ENCODE results near the gene PYGO1. TPM values are rescaled to one million over a fixed set of nuclear protein-coding genes. Genes with fewer than 3 reads are reported as not detected.

The PYGO1 gene
- total RNA-seq, 1 donor from 2014 or later: 5.5 TPM

DNA sequence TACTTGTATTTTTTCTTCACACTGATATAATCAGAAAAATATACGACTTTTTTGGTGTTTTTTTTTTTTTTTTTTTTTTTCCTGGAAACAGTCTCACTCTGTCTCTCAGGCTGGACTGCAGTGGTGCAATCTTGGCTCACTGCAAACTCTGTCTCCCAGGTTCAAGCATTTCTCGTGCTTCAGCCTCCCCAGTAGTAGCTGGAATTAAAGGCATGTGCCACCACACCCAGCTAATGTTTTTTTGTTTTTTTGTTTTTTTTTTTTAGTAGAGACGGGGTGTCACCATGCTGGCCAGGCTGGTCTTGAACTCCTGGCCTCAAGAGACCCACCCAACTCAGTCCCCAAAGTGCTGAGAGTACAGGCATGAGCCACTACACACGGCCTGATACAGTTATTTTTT, 59.3 kb downstream of the PYGO1 start:
- Histone ChIP-seq H3K4me2 (ENCODE audit: low read length) (no peak overlapping the region), H3K27me3 (ENCODE audit: insufficient read depth, low read length) (peaks cover 3% of the 10 kb centered on the region), H4K20me1 (ENCODE audit: insufficient read depth, low read length) (no peaks in the 10 kb centered on the region), H3K9ac (ENCODE audit: low read length) (no peak overlapping the region), H3K9me3 (ENCODE audit: insufficient read depth, low read depth, low read length) (no peaks in the 10 kb centered on the region), H3K27ac (ENCODE audit: low read depth, low read length) (no peak overlapping the region), H3K4me3 (ENCODE audit: insufficient read depth, low read depth, low read length) (no peak overlapping the region), H3K36me3 (ENCODE audit: insufficient read depth, low read length) (no peaks in the 10 kb centered on the region), H3K4me1 (ENCODE audit: insufficient read depth, low read length) (peaks cover 2% of the 10 kb centered on the region), H2AFZ (ENCODE audit: low read depth, low read length) (no peak overlapping the region), H3K79me2 (ENCODE audit: insufficient read depth, low read length) (no peaks in the 10 kb centered on the region)
- Mint-ChIP-seq H3K4me3 (ENCODE audit: unreplicated experiment) (no peak overlapping the region), H3K9me3 (ENCODE audit: unreplicated experiment) (peaks cover 3% of the 10 kb centered on the region), H3K27me3 (ENCODE audit: low read depth, unreplicated experiment) (no peaks in the 10 kb centered on the region), H3K4me1 (ENCODE audit: low read depth, unreplicated experiment) (peaks cover 5% of the 10 kb centered on the region), H3K36me3 (ENCODE audit: low read depth, unreplicated experiment) (no peaks in the 10 kb centered on the region), H3K27ac (ENCODE audit: unreplicated experiment) (no peak overlapping the region)
- FAIRE-seq: no peak
- no peak for DNase-seq (ENCODE audit: low read depth)
- TF ChIP-seq EZH2 (IDR thresholded peaks at IDR 0.05; ENCODE audit: insufficient read depth, low read length): no peak
- TF ChIP-seq, protein P1, sequence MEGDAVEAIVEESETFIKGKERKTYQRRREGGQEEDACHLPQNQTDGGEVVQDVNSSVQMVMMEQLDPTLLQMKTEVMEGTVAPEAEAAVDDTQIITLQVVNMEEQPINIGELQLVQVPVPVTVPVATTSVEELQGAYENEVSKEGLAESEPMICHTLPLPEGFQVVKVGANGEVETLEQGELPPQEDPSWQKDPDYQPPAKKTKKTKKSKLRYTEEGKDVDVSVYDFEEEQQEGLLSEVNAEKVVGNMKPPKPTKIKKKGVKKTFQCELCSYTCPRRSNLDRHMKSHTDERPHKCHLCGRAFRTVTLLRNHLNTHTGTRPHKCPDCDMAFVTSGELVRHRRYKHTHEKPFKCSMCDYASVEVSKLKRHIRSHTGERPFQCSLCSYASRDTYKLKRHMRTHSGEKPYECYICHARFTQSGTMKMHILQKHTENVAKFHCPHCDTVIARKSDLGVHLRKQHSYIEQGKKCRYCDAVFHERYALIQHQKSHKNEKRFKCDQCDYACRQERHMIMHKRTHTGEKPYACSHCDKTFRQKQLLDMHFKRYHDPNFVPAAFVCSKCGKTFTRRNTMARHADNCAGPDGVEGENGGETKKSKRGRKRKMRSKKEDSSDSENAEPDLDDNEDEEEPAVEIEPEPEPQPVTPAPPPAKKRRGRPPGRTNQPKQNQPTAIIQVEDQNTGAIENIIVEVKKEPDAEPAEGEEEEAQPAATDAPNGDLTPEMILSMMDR (IDR thresholded peaks at IDR 0.05; ENCODE audit: insufficient read depth, low read depth, low read length): no peak

DNA sequence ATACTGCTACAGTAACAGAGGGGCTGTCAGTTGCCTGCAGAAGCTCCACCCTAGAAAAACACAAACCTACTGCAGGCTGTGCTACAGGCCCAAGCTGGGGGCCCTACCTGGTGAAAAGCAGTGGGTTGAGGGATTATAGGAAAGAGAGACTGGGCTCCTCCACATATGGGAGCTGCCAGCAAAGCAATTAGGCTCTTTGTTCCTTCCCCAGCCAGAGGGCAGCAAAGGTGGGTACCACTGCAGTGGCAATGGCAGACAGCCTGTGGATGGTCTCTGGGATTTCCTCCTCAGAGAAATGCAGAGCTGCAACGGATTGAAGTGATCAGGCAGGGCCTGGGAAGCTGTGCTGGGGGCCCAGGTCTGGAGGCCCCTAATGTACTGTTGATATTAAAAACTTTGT, 61.0 kb downstream of the PYGO1 start:
- H3K27me3 ChIP-seq (ENCODE audit: insufficient read depth, low read length): peaks cover 3% of the 10 kb centered on the region
- H3K4me3 ChIP-seq (ENCODE audit: insufficient read depth, low read depth, low read length): no peak overlapping the region
- H3K4me2 ChIP-seq (ENCODE audit: low read length): no peak overlapping the region
- no peak overlapping the region for H3K4me3 Mint-ChIP-seq (ENCODE audit: unreplicated experiment)
- DNase-seq (ENCODE audit: low read depth): no peak
- peaks cover 3% of the 10 kb centered on the region for H3K9me3 Mint-ChIP-seq (ENCODE audit: unreplicated experiment)
- no peaks in the 10 kb centered on the region for H3K36me3 Mint-ChIP-seq (ENCODE audit: low read depth, unreplicated experiment)
- no peaks in the 10 kb centered on the region for H4K20me1 ChIP-seq (ENCODE audit: insufficient read depth, low read length)
- H3K4me1 ChIP-seq (ENCODE audit: insufficient read depth, low read length): peaks cover 2% of the 10 kb centered on the region
- H3K9me3 ChIP-seq (ENCODE audit: insufficient read depth, low read depth, low read length): no peaks in the 10 kb centered on the region
- H3K79me2 ChIP-seq (ENCODE audit: insufficient read depth, low read length): no peaks in the 10 kb centered on the region
- peak overlapping the region; percentile 93 for H2AFZ ChIP-seq (ENCODE audit: low read depth, low read length)
- H3K9ac ChIP-seq (ENCODE audit: low read length): no peak overlapping the region
- H3K27me3 Mint-ChIP-seq (ENCODE audit: low read depth, unreplicated experiment): peaks cover 5% of the 10 kb centered on the region
- FAIRE-seq: no peak
- H3K27ac ChIP-seq (ENCODE audit: low read depth, low read length): no peak overlapping the region
- H3K36me3 ChIP-seq (ENCODE audit: insufficient read depth, low read length): no peaks in the 10 kb centered on the region
- no peak for TF ChIP-seq EZH2 (IDR thresholded peaks at IDR 0.05; ENCODE audit: insufficient read depth, low read length)
- TF ChIP-seq, protein P1 (IDR thresholded peaks at IDR 0.05; ENCODE audit: insufficient read depth, low read depth, low read length): no peak
- peaks cover 5% of the 10 kb centered on the region for H3K4me1 Mint-ChIP-seq (ENCODE audit: low read depth, unreplicated experiment)
- H3K27ac Mint-ChIP-seq (ENCODE audit: unreplicated experiment): no peak overlapping the region

DNA sequence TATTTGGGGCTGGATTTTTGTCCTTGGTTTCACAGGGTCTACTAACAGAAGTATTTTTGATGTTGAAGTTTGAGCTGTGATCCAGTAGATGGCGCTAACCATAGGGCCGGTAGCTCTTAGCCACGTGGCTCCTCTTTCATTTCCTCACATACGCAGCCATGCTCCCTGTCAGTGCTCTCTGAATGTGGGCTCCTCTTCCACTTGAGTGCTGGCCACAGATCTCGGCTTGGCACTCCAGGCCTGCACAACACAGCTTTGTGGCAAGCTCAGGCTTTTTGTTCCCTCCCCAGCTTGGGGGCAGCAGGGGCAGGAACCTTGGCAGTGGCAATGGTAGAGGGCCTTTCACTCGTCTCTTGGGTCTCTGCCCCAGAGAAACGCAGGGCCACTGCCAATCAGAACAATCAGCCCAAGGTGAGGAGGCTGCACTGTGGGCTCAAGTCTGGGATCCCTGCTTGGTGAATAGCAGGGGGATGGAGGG, 61.5 kb downstream of the PYGO1 start:
- peak; percentile 13 for FAIRE-seq
- peak overlapping the region; percentile 93 for H2AFZ ChIP-seq (ENCODE audit: low read depth, low read length)

More for the DNA sequence above, 61.5 kb downstream of the PYGO1 start:
- Mint-ChIP-seq H3K27ac (ENCODE audit: unreplicated experiment) (no peak overlapping the region), H3K36me3 (ENCODE audit: low read depth, unreplicated experiment) (no peaks in the 10 kb centered on the region), H3K4me3 (ENCODE audit: unreplicated experiment) (no peak overlapping the region), H3K9me3 (ENCODE audit: unreplicated experiment) (peaks cover 3% of the 10 kb centered on the region), H3K4me1 (ENCODE audit: low read depth, unreplicated experiment) (peaks cover 5% of the 10 kb centered on the region), H3K27me3 (ENCODE audit: low read depth, unreplicated experiment) (peaks cover 5% of the 10 kb centered on the region)
- Histone ChIP-seq H3K36me3 (ENCODE audit: insufficient read depth, low read length) (no peaks in the 10 kb centered on the region), H3K79me2 (ENCODE audit: insufficient read depth, low read length) (no peaks in the 10 kb centered on the region), H3K9ac (ENCODE audit: low read length) (no peak overlapping the region), H4K20me1 (ENCODE audit: insufficient read depth, low read length) (no peaks in the 10 kb centered on the region), H3K27ac (ENCODE audit: low read depth, low read length) (no peak overlapping the region), H3K4me3 (ENCODE audit: insufficient read depth, low read depth, low read length) (no peak overlapping the region), H3K4me1 (ENCODE audit: insufficient read depth, low read length) (peaks cover 2% of the 10 kb centered on the region), H3K4me2 (ENCODE audit: low read length) (peak overlapping the region; percentile 27), H3K9me3 (ENCODE audit: insufficient read depth, low read depth, low read length) (no peaks in the 10 kb centered on the region), H3K27me3 (ENCODE audit: insufficient read depth, low read length) (peaks cover 3% of the 10 kb centered on the region)
- TF ChIP-seq, protein P1 (IDR thresholded peaks at IDR 0.05; ENCODE audit: insufficient read depth, low read depth, low read length): peak; percentile 69
- no peak for TF ChIP-seq EZH2 (IDR thresholded peaks at IDR 0.05; ENCODE audit: insufficient read depth, low read length)
- peak; percentile 41 for DNase-seq (ENCODE audit: low read depth)
